Testis (tissue), 2 donors: ENCODE data around the gene ABHD12B.

ENCODE experiments used
- POLR2A ChIP-seq: fragments of 450-650 bp; IDR thresholded peaks from one replicate; pipeline ENCODE4 v1.6.1; 2017; ENCODE audit warnings: antibody characterized with exemption, mild to moderate bottlenecking, moderate library complexity
- TF ChIP-seq, protein P1 (sequence below), 3 experiments: fragments of 450-650 bp in 2 of 3; fragments of 200-600 bp in 1 of 3; sonication (generic) in 1 of 3; IDR thresholded peaks; one replicate each; pipeline ENCODE4 v1.5.1; 2016 to 2019; ENCODE audit warnings: antibody characterized with exemption in 3 of 3, mild to moderate bottlenecking in 2 of 3, moderate library complexity in 1 of 3

DNA sequence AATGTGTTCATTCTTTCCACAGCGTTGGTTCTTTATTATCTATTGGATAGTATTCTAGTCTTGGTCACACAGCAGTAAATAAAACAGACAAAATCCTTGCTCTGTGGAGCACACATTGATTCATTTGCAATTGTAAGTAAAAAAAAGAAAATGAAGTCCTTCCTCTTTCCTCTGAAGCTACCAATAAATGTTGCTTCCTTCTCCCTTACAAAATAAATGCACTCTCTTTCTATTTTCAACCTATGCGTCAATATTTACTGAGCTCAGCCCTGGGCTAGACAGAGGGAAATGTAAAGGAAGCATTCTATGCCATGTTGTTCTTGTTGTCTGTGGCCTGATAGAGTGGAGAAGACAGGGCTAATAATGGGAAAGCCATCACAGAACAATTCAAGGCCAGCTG, 2.9 kb downstream of the ABHD12B start:
- TF ChIP-seq, protein P1, sequence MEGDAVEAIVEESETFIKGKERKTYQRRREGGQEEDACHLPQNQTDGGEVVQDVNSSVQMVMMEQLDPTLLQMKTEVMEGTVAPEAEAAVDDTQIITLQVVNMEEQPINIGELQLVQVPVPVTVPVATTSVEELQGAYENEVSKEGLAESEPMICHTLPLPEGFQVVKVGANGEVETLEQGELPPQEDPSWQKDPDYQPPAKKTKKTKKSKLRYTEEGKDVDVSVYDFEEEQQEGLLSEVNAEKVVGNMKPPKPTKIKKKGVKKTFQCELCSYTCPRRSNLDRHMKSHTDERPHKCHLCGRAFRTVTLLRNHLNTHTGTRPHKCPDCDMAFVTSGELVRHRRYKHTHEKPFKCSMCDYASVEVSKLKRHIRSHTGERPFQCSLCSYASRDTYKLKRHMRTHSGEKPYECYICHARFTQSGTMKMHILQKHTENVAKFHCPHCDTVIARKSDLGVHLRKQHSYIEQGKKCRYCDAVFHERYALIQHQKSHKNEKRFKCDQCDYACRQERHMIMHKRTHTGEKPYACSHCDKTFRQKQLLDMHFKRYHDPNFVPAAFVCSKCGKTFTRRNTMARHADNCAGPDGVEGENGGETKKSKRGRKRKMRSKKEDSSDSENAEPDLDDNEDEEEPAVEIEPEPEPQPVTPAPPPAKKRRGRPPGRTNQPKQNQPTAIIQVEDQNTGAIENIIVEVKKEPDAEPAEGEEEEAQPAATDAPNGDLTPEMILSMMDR (IDR thresholded peaks at IDR 0.05) = no peak
- no peak for TF ChIP-seq POLR2A
